ENCODE measurements around the gene MATN1. TPM values are rescaled to one million over a fixed set of nuclear protein-coding genes. Genes with fewer than 3 reads are reported as not detected.

Gene MATN1
- total RNA-seq, 1 donor from 2014 or later: not detected

DNA sequence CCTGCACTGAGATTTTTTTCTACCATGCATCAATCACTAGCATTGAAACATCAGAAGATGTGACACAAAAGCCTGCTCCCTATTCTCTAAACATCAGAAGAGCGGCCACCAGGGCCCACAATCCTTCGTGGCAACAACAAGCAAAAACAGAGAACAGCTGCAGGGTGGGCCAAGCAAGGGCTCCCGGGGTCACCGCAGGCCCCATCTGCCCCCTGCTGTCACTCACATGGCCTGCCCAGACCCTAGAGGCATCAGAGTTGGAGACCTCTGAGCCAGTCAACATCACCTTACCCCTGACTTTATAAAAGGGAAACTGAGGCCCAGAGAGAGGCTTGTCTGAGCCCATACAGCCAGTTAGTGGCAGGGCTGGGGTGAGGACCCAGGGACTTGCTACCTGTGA, 32.4 kb upstream of the MATN1 start:
- H3K9me3 ChIP-seq: no peaks in the 10 kb centered on the region
- intact Hi-C loops (cut with DNase I): no loop called here
- DNase-seq (no peak), ATAC-seq (no peak)
- peaks cover 53% of the 10 kb centered on the region for H3K4me1 ChIP-seq
- TF ChIP-seq, protein P1, sequence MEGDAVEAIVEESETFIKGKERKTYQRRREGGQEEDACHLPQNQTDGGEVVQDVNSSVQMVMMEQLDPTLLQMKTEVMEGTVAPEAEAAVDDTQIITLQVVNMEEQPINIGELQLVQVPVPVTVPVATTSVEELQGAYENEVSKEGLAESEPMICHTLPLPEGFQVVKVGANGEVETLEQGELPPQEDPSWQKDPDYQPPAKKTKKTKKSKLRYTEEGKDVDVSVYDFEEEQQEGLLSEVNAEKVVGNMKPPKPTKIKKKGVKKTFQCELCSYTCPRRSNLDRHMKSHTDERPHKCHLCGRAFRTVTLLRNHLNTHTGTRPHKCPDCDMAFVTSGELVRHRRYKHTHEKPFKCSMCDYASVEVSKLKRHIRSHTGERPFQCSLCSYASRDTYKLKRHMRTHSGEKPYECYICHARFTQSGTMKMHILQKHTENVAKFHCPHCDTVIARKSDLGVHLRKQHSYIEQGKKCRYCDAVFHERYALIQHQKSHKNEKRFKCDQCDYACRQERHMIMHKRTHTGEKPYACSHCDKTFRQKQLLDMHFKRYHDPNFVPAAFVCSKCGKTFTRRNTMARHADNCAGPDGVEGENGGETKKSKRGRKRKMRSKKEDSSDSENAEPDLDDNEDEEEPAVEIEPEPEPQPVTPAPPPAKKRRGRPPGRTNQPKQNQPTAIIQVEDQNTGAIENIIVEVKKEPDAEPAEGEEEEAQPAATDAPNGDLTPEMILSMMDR (IDR thresholded peaks at IDR 0.05): no peak
- H3K27me3 ChIP-seq (ENCODE audit: low read depth): no peaks in the 10 kb centered on the region
- H3K4me3 ChIP-seq: peak overlapping the region; percentile 57
- H3K27ac ChIP-seq: peak overlapping the region; percentile 92
- H3K36me3 ChIP-seq: no peaks in the 10 kb centered on the region

DNA sequence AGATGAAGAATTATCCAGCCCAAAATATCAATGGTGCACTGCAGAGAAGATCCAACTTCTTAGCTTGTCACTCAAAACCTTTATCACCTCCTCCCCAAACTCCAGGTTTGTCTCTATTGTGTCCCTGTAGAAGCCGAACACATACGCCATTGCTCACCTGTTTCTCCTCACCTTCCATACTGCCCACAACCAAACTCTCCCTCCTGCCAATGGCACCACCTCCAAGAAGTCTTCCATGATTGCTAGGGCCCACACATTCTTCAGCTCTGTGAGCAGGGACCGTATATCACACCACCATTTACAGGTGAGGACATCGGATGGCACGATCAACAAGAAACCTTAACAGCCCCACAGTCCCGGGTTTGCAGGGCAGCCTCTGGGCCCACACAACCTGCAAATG, 31.9 kb upstream of the MATN1 start:
- peak overlapping the region; percentile 57 for H3K4me3 ChIP-seq
- no peaks in the 10 kb centered on the region for H3K36me3 ChIP-seq
- TF ChIP-seq, protein P1 (IDR thresholded peaks at IDR 0.05): no peak
- H3K27me3 ChIP-seq (ENCODE audit: low read depth): no peaks in the 10 kb centered on the region
- H3K4me1 ChIP-seq: peaks cover 53% of the 10 kb centered on the region
- intact Hi-C loops (cut with DNase I): no loop called here
- H3K27ac ChIP-seq: peak overlapping the region; percentile 92
- DNase-seq: no peak
- ATAC-seq: no peak
- H3K9me3 ChIP-seq: no peaks in the 10 kb centered on the region

DNA sequence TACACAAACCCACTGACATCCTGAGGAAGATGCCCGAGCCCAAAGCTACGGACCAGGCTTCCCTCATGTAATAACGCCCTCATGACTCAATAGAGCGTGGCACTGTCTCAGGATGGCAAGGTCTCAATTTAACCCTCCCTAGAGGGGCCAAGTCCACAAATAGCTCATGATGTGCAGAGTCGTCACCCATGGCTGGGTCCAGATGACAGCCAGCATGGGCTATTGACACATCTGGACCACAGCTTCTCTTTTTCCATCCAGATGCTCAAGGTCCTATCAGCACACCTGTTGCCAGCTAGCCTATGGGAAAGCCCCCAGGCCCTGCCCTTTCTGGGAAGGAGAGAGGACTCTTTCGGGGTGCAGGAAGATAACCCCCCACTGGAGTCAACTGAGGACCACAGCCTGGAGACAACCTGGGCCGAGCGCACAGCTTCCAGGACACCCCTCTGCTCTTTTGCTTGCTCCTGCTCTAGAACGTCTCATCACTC, 31.3 kb upstream of the MATN1 start:
- no peaks in the 10 kb centered on the region for H3K9me3 ChIP-seq
- intact Hi-C loops (cut with DNase I): no loop called here
- no peaks in the 10 kb centered on the region for H3K36me3 ChIP-seq
- peak in 1 of 2 donors; percentile 16 for ATAC-seq
- TF ChIP-seq, protein P1 (IDR thresholded peaks at IDR 0.05): no peak
- H3K27me3 ChIP-seq (ENCODE audit: low read depth): no peaks in the 10 kb centered on the region
- DNase-seq: no peak
- peak overlapping the region; percentile 57 for H3K4me3 ChIP-seq
- peaks cover 55% of the 10 kb centered on the region for H3K4me1 ChIP-seq
- peak overlapping the region; percentile 92 for H3K27ac ChIP-seq

DNA sequence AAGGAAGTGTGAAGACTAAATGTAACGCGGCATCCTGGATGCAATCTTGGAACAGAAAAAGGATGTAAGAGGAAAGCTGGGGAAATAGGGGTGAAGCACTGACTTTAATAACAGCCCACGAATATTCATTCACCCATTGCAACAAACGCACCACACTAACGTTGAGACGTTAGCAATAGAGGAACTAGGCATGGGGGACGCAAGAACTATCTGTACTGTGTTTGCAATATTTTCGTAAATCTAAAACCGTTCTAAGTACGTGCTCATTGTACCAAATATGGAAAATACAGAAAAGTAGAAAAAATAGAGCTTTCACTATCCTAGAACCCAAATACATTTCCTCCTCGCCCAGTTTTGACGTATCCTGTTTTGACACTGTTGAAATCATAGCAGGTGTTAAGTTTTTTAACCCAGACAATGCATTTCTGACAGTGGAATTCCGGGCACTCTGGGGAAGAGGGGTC, 30.3 kb upstream of the MATN1 start:
- TF ChIP-seq, protein P1 (IDR thresholded peaks at IDR 0.05): no peak
- DNase-seq (no peak), ATAC-seq (peak in 1 of 2 donors; percentile 11)
- Histone ChIP-seq H3K27me3 (ENCODE audit: low read depth) (no peaks in the 10 kb centered on the region), H3K9me3 (no peaks in the 10 kb centered on the region), H3K36me3 (no peaks in the 10 kb centered on the region), H3K4me3 (peak overlapping the region; percentile 57), H3K27ac (peak overlapping the region; percentile 92), H3K4me1 (peaks cover 65% of the 10 kb centered on the region)
- intact Hi-C loops (cut with DNase I): no loop called here

DNA sequence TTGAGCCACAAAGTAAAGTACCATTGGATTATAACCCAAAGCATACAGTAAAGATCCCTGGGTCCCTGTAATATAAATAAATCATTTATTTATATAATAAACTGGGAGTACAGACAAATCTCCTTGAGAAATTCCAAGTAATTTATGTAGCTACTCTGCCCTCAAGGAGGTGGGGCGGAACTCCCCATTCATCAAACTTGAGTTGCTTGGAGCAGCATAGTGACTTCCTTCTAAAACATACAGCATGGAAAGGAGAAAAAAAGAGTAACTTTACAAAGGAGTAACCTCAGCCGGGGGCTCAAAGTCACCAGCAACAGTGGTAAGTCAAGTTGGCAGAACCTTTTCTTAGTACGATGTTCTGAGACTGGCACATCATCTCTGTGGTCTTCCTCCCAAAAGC, 29.7 kb upstream of the MATN1 start:
- Histone ChIP-seq H3K27me3 (ENCODE audit: low read depth) (no peaks in the 10 kb centered on the region), H3K9me3 (no peaks in the 10 kb centered on the region), H3K36me3 (no peaks in the 10 kb centered on the region), H3K27ac (peak overlapping the region; percentile 92), H3K4me3 (peak overlapping the region; percentile 57), H3K4me1 (peaks cover 67% of the 10 kb centered on the region)
- intact Hi-C loops (cut with DNase I): no loop called here
- ATAC-seq (no peak), DNase-seq (no peak)
- TF ChIP-seq, protein P1 (IDR thresholded peaks at IDR 0.05): no peak

DNA sequence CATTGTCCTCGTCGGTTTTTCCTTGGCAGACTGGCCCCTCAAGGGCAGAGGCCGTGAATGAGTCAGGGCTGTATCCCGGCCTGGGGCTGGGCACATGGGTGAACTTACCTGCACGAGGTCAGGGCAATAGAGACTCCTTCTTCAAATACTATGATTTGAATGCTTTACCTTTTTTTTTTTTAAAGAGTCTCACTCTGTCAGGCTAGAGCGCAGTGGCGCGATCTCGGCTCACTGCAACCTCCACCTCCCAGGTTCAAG, 29.2 kb upstream of the MATN1 start:
- Histone ChIP-seq H3K4me3 (peak overlapping the region; percentile 57), H3K4me1 (peaks cover 67% of the 10 kb centered on the region), H3K27ac (no peak overlapping the region), H3K9me3 (no peaks in the 10 kb centered on the region), H3K36me3 (no peaks in the 10 kb centered on the region), H3K27me3 (ENCODE audit: low read depth) (no peaks in the 10 kb centered on the region)
- DNase-seq (no peak), ATAC-seq (no peak)
- TF ChIP-seq, protein P1 (IDR thresholded peaks at IDR 0.05): no peak
- intact Hi-C loops (cut with DNase I): no loop called here

All from lower lobe of right lung (tissue), 2 donors.